GM18519 (cell line): ENCODE measurements around the gene MAP3K2.
"Not testable (repeated sequence)": the region's sequence is repeated elsewhere in the genome, so short reads cannot be mapped to it uniquely, and the experiment has no call there.

Experiments used
- ATAC-seq: cut with Tn5 transposase; IDR thresholded peaks from one replicate; pipeline ENCODE4 v1.9.1; 2021; ENCODE audit warnings: mild to moderate bottlenecking, moderate library complexity; ENCODE audit not compliant: unreplicated experiment, low FRiP score

MAP3K2 gene

DNA sequence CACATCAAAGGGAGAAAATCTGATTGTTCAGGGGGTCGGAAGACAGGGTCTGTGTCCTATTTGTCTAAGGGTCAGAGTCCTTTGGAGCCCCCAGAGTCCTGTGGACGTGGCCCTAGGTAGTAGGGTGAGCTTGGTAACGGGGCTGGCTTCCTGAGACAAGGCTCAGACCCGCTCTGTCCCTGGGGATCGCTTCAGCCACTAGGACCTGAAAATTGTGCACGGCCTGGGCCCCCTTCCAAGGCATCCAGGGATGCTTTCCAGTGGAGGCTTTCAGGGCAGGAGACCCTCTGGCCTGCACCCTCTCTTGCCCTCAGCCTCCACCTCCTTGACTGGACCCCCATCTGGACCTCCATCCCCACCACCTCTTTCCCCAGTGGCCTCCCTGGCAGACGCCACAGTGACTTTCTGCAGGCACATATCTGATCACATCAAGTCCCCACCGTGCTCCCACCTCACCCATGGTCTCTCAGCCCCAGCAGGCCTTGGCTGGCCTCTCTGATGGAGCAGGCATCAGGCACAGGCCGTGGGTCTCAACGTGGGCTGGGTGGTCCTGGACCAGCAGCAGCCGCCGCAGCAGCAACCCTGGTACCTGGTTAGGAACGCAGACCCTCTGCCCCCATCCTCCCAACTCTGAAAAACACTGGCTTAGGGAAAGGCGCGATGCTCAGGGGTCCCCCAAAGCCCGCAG is 34.2 kb upstream of the MAP3K2 start:
- ATAC-seq, result no peak

DNA sequence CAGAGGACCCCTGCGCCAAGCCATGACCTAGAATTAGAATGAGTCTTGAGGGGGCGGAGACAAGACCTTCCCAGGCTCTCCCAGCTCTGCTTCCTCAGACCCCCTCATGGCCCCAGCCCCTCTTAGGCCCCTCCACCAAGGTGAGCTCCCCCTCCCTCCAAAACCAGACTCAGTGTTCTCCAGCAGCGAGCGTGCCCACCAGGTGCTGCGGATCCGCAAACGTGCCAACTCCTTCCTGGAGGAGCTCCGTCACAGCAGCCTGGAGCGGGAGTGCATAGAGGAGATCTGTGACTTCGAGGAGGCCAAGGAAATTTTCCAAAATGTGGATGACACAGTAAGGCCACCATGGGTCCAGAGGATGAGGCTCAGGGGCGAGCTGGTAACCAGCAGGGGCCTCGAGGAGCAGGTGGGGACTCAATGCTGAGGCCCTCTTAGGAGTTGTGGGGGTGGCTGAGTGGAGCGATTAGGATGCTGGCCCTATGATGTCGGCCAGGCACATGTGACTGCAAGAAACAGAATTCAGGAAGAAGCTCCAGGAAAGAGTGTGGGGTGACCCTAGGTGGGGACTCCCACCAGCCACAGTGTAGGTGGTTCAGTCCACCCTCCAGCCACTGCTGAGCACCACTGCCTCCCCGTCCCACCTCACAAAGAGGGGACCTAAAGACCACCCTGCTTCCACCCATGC is 33.5 kb upstream of the MAP3K2 start:
- no peak for ATAC-seq

- no peak for ATAC-seq
Observed at GRCh38 chr2:127420039-127420864, 32.5 kb upstream of the MAP3K2 start.

DNA sequence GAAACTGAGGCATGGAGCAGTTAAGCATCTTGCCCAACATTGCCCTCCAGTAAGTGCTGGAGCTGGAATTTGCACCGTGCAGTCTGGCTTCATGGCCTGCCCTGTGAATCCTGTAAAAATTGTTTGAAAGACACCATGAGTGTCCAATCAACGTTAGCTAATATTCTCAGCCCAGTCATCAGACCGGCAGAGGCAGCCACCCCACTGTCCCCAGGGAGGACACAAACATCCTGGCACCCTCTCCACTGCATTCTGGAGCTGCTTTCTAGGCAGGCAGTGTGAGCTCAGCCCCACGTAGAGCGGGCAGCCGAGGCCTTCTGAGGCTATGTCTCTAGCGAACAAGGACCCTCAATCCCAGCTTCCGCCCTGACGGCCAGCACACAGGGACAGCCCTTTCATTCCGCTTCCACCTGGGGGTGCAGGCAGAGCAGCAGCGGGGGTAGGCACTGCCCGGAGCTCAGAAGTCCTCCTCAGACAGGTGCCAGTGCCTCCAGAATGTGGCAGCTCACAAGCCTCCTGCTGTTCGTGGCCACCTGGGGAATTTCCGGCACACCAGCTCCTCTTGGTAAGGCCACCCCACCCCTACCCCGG is 31.8 kb upstream of the MAP3K2 start:
- no peak for ATAC-seq

DNA sequence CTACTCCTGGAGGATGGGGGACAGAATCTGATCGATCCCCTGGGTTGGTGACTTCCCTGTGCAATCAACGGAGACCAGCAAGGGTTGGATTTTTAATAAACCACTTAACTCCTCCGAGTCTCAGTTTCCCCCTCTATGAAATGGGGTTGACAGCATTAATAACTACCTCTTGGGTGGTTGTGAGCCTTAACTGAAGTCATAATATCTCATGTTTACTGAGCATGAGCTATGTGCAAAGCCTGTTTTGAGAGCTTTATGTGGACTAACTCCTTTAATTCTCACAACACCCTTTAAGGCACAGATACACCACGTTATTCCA is 31.3 kb upstream of the MAP3K2 start:
- ATAC-seq, result no peak

- no peak for ATAC-seq
Observed at GRCh38 chr2:127418300-127419111, 30.7 kb upstream of the MAP3K2 start, which contains the start of gene PROC. PROC (plus strand) TSS chr2:127418427; CDS start chr2:127419943, 1,516 bp downstream.

- ATAC-seq, result no peak
Observed at GRCh38 chr2:127417406-127417805, 29.6 kb upstream of the MAP3K2 start.

DNA sequence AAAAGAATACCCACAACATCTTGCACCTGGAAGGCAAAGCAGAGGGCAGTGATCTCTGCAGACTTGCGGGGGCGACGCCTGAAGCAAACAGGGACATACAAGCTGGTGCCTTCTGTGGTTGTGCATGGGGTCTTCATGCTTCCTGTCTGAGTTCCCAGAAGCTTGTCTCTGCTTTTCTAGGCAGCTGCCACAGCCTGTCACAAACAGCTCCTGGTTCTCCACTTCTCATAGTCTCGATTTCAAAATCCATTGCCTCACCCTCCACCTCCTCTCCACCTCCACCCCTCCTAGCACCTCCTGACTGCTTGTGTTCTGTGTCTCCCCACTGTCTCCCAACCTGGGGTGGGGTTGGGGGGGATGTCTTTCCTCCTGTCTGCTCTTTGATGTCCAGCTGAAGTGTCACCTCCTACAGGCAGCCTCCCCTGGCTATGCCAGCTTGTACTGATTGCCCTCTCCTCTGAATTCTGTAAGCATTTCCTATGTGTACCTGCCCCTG is 28.8 kb upstream of the MAP3K2 start:
- ATAC-seq, result peak; percentile 10

GRCh38 chr2:127415593-127416505 is 28.1 kb upstream of the MAP3K2 start:
- peak; percentile 80 for ATAC-seq

- no peak for ATAC-seq
Observed at GRCh38 chr2:127414638-127415592, 27.1 kb upstream of the MAP3K2 start.

DNA sequence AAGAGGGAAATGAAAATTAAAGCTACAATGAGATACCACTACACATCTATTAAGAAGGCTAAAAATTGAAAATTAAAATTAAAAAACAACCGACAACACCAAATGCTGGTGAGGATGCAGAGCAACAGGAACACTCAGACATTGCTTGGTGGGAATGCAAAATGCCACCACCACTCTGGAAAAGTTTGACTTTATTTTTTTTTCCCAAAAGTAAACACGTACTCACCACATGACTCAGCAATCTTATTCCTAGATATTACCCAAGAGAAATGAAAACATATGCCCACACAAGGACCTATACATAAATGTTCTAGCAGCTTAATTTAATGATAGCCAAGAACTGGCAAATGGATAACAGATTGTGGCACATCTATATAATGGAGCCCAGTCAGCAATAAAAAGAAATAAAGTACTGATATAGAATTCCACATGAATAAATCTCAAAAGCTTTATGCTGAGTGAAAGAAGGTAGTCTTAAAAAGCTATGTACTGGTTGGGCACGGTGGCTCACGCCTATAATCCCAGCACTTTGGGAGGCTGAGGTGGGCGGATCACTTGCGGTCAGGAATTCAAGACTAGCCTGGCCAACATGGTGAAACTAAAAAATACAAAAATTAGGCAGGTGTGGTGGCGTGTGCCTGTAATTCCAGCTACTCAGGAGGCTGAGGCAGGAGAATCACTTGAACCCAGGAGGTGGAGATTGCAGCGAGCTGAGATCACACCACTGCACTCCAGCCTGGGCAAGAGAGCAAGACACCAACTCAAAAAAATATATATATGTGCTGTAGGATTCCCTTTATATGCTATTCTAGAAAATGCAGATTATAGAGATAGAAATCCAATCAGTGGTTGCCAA is 26.2 kb upstream of the MAP3K2 start:
- no peak for ATAC-seq

DNA sequence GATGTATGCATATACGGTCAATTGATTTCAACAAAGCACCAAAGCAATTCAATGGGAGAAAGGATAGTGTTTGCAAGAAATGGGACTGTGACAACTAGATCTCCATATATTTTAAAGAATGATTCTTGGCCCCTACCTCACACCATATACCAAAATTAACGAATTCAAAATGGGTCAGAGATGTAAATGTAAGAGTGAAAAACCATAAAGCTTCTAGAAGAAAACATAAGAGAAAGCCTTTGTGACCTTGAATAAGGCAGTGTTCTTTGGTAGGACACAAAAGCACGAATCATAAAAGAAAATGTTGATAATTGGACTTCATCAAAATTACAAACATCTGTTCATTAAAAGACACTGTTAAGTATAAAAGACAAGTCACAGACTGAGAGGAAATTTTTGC is 25.4 kb upstream of the MAP3K2 start:
- ATAC-seq, result no peak

DNA sequence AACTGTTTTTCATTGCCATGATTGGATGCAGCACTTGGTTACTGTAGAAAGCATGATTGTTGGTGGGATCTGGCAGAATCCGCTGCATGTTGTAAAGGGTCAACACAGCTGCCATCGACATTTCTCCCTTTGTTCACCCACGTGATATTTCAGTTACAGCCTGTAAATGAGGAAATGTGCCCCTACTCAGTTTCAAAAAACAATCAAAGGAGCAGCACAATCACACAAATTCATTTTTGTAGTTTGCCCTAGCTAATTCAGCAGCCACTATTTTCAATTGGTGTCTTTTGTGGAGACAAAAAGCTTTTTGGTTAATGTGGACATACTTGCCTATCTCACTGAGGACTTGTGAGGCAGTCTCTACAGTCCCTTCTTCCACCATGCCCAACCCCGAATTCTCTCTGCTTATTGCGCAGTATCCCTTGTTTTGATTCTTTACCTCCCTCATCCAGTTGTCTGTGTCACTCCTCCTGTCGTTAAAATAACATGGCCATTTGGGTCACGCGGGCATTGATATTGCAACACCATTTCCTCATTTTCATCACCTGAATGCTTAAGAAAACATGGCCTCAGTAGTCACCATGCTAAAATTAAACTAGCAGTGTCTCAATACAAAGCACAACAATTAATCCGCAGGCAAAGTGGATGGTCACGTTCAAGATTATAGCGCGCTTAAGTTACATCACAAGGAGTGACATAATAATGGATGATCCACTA is 24.0 kb upstream of the MAP3K2 start:
- ATAC-seq, result no peak

DNA sequence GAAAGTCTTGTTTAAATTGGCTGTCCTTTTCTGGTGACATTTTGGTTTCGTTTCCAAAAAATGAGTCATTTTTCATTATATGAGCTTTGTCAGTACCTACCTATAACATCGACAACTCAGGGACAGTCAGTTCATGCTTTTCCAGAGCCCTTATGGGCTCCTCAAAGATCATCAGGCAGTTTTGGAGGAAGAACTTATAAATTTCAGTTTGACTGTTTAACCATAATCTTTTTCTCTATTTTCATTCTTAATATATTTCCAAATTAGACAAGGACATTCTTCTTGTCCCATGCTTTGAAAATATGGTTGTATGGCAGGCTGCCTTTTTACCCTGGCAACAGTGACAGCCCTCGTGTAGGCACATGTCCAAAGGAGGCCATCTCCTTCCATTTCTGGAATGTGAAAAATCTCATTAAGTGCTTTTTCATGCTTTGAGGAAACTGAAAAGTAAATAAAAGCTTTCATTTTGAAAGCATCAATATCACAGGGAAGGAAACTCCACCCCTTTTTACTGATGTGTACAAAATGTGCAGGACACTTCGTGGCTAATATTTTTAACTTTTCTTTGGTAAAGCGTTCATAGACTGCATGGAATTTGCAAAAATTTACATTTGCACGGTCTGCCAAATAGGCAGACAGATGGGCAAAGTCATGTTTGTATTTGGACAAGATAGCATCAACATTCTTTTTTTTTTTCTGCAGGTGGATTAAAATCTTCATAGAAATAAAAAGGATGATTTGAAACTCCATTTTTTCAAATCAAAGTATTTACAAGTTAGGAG is 23.3 kb upstream of the MAP3K2 start:
- peak; percentile 50 for ATAC-seq

DNA sequence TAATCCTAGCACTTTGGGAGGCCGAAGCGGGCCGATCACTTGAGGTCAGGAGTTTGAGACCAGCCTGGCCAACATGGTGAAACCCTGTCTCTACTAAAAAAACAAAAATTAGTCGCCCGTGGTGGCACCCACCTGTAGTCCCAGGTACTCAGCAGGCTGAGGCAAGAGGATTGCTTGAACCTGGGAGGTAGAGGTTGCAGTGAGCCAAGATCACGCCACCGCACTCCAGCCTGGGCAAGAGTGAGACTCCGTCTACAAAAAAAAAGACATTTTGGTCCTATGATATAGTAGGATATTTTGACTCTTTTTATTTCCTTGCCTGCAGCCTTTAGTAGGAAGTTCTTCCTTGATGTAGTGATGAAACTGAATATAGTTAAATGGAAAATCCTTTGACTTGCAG is 21.9 kb upstream of the MAP3K2 start:
- not testable (repeated sequence) for ATAC-seq

GRCh38 chr2:127408807-127409099 is 21.0 kb upstream of the MAP3K2 start:
- ATAC-seq, result no peak
